Uterine smooth muscle cell (primary cell): Measurements from ENCODE around the gene C2orf72. TPM values are rescaled to one million over a fixed set of nuclear protein-coding genes. Genes with fewer than 3 reads are reported as not detected.

Experiments
- total RNA-seq: library from RNA; depleted of rRNA; stranded (reverse); fragments of >200 nt; gene quantifications from 2 replicates; pipeline ENCODE4 v1.2.3, GENCODE V29; 2014

Gene C2orf72
- total RNA-seq, result 0.12 and 0.22 TPM in 2 replicates

GRCh38 chr2:231037202-231037730 is at the start of gene C2orf72:
Gene C2orf72 (plus strand): TSS chr2:231037523. CDS start chr2:231037566, 43 bp downstream.

DNA sequence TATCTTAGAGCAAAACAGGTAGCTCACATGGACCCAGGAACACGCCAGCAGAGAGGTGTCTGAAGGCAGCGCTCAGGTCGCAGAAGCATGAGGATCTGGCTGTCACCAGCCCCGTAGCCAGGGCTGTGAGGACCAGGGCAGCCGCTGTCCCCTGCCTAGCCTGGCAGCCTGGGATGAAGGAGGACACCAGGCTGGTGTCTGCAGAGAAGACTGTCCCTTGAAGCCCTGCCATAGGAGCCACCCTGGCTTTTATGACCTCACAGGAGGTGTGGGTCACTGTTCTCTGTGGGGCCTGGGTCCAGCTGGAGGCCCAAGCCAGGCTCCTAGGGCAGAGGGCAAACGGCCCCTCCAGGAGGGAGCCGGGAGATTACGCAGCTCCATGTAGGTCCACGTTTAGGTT is 41.5 kb upstream of the C2orf72 start, which contains the start of gene SPATA3:
Gene SPATA3, plus strand, starts transcription at position 301 of the 400 bp plus-strand sequence. CDS start 113 bp downstream, outside the sequence.

DNA sequence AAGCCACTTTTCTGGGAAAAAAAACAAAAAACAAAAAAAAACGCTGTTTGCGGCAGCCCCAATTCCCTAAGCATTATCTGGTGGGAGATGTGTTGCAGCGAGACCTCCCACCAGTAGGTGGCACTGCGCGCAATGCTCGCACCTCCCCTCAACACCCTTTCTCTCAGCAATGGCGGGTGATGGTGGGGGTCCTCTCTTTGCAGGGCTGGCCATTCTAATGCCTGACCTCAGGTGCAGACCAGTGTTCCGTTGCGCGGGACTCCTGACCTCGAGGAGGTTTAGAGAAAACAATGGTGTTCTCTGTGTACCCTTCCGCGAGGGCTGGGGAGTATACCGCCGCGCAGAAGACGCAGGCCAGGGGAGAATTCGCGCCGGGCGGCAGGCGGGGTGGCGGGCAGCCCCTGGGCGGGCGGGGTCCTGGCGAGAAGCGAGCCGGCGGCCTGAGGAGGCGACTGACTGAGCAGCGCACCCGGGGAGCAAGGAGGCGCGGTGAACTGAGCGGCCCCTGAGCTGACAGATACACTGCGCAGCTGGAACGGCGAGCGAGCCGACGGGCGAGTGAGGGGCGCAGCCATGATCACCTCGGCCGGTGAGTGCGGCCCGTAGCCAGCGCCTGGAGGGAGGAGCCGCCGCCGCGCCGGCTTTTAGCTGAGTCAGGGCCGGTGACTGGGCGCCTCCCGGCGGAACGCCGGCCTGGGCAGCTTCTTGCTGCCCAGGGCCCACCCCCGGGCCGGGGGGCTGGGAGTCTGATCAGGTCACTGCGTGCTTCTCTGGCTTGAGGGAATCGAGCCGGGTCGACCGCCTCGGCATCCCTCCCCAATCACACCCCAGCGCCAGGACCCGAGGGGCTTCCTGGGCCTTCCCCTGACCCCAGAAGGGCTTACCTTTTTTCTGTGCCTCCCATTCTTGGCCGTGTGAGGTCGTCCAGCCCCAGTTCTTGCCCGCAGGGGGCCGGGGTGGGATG is 19.4 kb downstream of the C2orf72 start, which contains the start of gene PSMD1:
Gene PSMD1, plus strand, starts transcription at position 415 of the 964 bp plus-strand sequence. Its CDS starts 159 bp downstream, at position 574.

Other genes with a start within 250 kb of the C2orf72 start
- 81.6 and 106 TPM in 2 replicates for gene ITM2C, start 172.6 kb upstream of the C2orf72 start, total RNA-seq
- gene GPR55, start 112.3 kb upstream of the C2orf72 start, total RNA-seq, result under 0.01 TPM in 1 of 2 replicates, not detected in the other
- gene SPATA3, start 41.4 kb upstream of the C2orf72 start, total RNA-seq, result not detected in 2 replicates
- 125 and 222 TPM in 2 replicates for gene PSMD1, start 19.3 kb downstream of the C2orf72 start, total RNA-seq
- 19.3 and 57.7 TPM in 2 replicates for gene HTR2B, start 87.5 kb downstream of the C2orf72 start, total RNA-seq
- gene ARMC9, start 161.1 kb downstream of the C2orf72 start, total RNA-seq, result 89.6 and 150 TPM in 2 replicates